Measurements from ENCODE around the gene CCDC69.
"Not testable (repeated sequence)": the region's sequence is repeated elsewhere in the genome, so short reads cannot be mapped to it uniquely, and the experiment has no call there.

CCDC69 gene

GRCh38 chr5:151222054-151222789 lies 1.7 kb downstream of the CCDC69 start:
- DNase-seq (ENCODE audit: low spot score), result no peak

DNA sequence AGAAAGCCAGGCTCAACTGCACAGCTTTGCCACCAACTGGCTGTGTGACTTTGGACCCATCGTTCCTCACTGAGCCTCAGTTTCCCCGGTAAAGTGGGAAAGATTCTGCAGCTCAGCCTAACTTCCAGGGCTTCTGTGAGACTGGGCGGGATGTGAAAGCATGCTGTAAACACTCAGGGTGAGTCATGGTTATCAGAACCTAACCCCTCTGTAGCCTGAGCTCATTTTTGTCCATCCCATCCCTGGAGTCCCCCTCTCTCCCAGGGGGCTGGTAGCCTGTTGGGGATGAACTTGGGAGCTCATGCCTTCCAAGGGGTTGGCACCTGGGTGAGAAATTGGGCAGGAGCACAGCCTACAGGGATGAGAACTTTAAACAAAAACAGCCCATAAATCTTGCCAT lies 2.3 kb downstream of the CCDC69 start:
- no peak for DNase-seq (ENCODE audit: low spot score)

GRCh38 chr5:151219789-151220188 lies 4.1 kb downstream of the CCDC69 start:
- no peak for DNase-seq (ENCODE audit: low spot score)

DNA sequence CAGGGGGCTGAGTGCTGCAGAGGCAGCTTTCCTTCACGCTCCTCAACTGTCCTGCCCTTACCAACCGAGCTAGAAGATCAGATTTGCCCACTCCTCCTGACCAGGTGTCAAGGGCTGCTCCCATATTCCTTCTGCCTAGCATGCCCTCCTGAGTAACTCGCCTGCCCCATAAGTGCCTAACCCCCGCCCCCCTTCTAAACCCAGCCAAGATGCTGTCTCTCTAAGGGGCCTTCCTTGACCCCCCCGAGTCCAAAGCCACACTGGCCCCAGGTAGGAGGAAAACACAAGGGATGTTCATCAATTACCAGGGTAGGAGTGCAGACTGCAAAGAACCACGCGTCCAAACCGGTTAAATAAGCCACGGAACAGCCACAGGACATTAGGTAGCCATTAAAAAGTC lies 4.8 kb downstream of the CCDC69 start:
- DNase-seq (ENCODE audit: low spot score), result no peak

GRCh38 chr5:151218177-151218576 lies 5.7 kb downstream of the CCDC69 start:
- DNase-seq (ENCODE audit: low spot score), result no peak

GRCh38 chr5:151216781-151217180 lies 7.1 kb downstream of the CCDC69 start:
- no peak for DNase-seq (ENCODE audit: low spot score)

DNA sequence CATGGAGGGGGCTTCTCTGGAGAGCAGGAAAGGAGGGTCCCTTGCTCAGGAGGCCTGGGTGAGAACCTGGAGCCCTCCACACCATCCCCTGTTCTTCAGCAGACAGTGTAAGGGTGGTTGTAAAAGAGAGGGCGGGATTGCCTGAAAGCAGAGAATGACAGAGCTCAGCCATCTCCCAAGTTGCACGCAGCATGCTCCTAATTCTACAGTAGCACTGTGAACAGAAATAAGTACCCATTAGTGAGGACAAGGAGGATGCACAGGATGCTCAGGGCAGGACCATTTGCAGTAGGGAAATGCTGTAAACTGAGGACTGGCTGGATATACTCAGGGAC lies 8.4 kb downstream of the CCDC69 start:
- no peak for DNase-seq (ENCODE audit: low spot score)

- DNase-seq (ENCODE audit: low spot score), result no peak
Measured at GRCh38 chr5:151214614-151215545, 9.0 kb downstream of the CCDC69 start.

GRCh38 chr5:151213803-151214613 lies 9.9 kb downstream of the CCDC69 start:
- DNase-seq (ENCODE audit: low spot score), result peak; percentile 9

DNA sequence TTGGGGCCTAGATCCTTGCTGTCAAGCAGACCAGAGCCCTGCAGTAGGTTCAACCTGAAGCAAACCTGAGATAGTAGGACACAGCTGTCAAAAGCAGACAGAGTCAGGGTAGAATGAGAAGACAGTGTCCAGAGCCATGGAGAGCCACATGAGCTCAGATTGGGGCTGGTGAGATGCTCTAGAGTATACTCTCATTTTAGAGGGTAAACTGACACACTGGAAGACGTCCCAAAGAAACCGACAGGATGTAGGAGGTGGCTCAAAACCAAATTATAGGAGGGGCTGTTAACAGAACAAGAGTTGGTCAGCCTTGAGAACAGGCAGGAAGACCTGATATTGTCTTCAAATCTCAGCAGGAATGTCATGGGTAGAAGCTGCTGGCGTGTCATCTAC lies 11.5 kb downstream of the CCDC69 start:
- no peak for DNase-seq (ENCODE audit: low spot score)

DNA sequence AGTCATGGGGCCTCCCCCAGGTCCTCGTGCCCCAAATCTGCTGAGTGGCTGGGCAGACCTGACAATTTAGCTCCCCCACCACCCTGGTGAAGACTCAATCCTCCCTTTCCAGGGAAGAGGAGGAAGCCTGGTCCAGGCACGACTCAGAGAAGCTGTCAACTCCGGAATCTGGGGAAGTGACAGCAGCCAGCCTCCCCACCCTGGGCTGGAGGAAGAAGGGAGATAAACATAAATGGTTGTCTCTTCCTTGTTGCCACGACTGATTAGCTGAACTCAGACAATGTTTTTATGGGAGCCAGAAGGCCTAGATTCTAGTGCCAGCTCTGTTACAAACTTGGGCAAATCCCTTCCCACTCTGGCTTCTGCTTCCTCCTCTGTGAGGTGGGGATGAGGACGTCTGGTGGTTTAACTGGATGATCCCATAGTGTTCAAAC lies 15.4 kb downstream of the CCDC69 start:
- DNase-seq (ENCODE audit: low spot score), result no peak

DNA sequence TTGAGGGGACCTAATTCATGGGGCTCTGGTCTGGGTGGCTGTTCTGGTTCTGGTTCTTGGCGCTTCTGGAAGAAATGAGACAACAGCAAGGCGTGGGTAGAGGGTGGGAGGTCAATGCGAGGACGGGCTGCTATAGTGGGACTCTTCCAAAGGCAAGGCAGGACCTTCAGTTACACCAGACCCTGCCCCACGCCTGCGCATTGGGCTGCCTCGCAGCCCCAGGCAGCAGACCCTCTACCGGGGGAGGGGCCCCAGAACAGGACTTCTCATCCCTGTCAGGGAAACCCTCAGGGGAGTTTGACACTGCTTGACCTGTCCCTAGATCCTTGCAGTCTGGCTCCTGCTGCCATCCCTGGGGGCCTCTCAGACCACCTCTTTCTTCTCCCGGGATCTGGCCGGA lies 18.5 kb downstream of the CCDC69 start:
- no peak for DNase-seq (ENCODE audit: low spot score)

DNA sequence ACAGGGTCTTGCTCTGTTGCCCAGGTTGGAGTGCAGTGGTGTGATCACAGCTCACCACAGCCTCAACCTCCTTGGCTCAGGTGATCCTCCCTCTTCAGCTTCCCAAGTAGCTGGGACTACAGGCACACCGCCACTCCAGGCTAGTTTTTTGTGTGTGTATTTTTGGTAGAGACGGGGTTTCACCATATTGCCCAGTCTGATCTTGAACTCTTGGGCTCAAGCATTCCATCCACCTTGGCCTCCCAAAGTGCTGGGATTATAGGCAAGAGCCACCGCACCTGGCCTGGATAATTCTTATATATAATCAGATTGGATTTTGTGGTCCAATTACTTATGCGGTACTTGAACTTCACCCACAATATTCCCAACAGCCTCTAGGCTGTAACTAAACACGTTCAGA lies 19.8 kb downstream of the CCDC69 start:
- no peak for DNase-seq (ENCODE audit: low spot score)

- DNase-seq (ENCODE audit: low spot score), result no peak
Measured at GRCh38 chr5:151202381-151203139, 21.3 kb downstream of the CCDC69 start.

DNA sequence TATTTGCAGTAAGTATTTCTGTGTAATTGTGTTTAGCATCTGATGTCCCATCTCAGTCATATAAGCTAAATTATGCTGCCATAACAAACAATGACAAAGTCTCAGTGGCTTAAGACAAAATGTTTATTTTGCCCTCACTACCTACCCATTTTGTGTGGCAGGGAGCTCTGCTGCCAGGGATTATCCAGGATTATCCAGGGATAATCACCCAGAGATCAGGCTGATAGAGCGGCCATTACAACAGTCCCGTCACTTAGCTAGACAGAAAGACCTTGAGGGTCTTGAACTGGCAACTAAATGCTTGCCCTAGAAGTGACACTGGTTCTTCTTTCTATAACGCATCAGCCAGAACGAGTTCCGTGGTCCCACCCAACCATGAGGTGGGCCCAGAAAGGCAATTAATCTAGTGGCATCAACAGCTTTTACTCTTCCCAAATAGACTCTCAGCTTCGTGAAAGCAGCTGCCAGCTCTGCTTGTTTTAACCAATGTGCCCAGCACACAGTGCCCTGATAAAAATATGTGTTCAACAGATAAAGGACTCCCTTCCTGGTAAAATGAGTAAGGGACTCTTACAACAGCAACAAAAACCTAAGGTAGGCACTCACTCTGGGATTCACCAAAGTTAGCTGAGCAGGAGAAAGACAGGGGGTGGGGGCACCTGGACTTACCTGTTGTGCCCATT lies 22.8 kb downstream of the CCDC69 start:
- DNase-seq (ENCODE audit: low spot score), result no peak

DNA sequence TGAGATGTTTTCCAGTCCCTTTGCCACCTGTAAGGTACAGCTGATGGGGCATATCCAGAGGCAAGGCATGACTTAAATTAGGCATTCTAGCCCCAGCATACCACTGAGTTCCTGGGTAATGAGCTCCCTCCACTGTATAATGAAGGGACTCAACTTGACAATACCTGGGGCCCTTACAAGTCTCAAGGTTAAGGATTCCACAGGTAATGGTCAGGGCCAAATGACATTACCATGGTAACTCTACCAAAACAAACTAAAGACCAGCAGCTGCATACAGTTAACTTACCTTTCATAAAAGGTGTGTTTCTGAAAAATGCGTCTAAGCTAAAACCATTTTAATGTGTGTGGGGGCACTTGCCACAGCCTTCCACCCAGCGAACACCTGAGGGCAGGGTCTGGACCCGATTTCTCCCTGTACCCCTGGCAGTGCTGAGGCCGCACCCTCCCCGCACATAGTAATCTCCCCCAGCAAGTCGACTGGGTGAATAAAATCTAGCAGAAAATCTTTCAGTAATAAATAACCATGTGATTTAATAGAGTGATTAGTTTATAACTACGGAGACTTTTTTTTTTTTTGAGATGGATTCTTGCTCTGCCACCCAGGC lies 24.2 kb downstream of the CCDC69 start:
- DNase-seq (ENCODE audit: low spot score), result no peak

GRCh38 chr5:151198861-151199260 lies 25.0 kb downstream of the CCDC69 start:
- no peak for DNase-seq (ENCODE audit: low spot score)

DNA sequence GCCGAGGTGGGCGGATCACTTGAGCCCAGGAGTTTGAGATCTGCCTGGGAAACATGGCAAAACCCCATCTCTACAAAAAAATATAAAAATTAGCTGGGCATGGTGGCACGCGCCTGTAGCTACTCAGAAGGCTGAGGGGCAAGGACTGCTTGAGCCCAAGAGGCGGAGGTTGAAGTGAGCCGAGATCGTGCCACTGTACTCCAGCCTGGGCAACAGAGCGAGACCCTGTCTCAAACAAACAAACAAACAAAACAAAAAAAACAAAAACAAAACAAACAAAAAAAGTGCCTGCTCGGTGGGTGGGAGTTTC lies 26.6 kb downstream of the CCDC69 start:
- DNase-seq (ENCODE audit: low spot score), result not testable (repeated sequence)

DNA sequence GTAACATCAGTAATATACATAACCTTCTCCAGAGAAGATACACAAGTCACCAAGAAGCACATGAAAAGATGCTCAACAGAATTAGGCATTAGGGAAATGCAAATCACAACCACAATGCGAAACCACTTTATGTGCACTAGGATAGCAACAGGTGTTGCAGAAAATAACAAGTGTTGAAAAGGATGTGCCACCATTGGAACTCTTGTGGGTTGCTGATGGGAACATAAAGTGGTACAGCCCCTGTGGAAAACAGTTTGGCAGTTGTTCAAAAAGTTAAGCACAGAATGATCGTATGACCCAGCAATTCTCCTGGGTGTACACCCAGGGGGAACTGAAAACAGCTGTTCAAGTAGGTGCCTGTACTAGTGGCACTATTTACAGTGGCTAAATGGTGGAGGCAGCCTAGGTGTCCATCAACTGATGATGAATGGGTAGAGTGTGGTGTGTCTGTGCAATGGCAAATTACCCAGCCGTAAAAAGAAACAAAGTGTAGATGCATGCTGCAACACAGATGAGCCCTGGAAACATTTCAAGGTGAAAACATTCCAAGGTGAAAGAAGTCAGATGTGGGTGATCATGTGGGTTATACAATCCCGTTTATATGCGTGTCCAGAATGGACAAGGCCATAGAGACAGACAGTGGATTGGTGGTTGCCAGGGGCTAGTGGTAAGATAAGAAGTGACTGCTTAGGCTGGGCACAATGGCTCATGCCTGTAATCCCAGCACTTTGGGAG lies 27.2 kb downstream of the CCDC69 start:
- DNase-seq (ENCODE audit: low spot score), result no peak

DNA sequence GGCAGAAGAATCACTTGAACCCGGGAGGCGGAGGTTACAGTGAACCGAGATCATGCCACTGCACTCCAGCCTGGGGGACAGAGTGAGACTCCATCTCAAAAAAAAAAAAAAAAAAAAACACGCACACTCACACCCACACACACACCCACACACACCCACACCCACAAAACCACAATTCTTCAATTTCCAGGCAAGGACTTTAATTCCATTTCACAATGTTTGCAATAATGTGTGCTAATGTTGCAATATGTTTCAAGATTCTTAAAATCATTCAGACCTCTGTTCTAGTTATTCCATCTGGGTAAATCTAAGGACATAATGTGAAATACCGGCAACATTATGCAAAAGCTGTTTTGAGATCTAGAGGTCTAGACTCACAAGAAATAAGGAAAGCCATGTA lies 28.3 kb downstream of the CCDC69 start:
- DNase-seq (ENCODE audit: low spot score), result no peak
